Stimulated activated CD4-positive, alpha-beta T cell treated with anti-CD3 and anti-CD28 coated beads, Interleukin-12 subunit alpha, Interleukin-12 subunit beta, amount 100 ng/mL, for 24 hours (primary cell): ENCODE results near the gene ARHGAP22.

Experiments used
- DNase-seq, 2 experiments: peaks; one replicate each; pipeline ENCODE4 v3.0.0-alpha.2; 2020; ENCODE audit warnings: low read depth in 2 of 2

The ARHGAP22 gene

GRCh38 chr10:48477616-48478015 is 127.3 kb downstream of the ARHGAP22 start:
- DNase-seq = no peak

- no peak for DNase-seq
Measured at GRCh38 chr10:48477141-48477540, 127.7 kb downstream of the ARHGAP22 start.

GRCh38 chr10:48476279-48476982 is 128.4 kb downstream of the ARHGAP22 start:
- no peak for DNase-seq

- DNase-seq = no peak
Measured at GRCh38 chr10:48475943-48476278, 129.0 kb downstream of the ARHGAP22 start.

GRCh38 chr10:48474765-48475365 is 130.0 kb downstream of the ARHGAP22 start:
- DNase-seq = no peak

- DNase-seq = no peak
Measured at GRCh38 chr10:48473704-48474103, 131.2 kb downstream of the ARHGAP22 start.

GRCh38 chr10:48472501-48473069 is 132.3 kb downstream of the ARHGAP22 start:
- no peak for DNase-seq

GRCh38 chr10:48470893-48471805 is 133.7 kb downstream of the ARHGAP22 start:
- no peak for DNase-seq

GRCh38 chr10:48470115-48470892 is 134.6 kb downstream of the ARHGAP22 start:
- no peak for DNase-seq

- no peak for DNase-seq
Measured at GRCh38 chr10:48469516-48470020, 135.3 kb downstream of the ARHGAP22 start.

GRCh38 chr10:48468866-48469511 is 135.9 kb downstream of the ARHGAP22 start:
- DNase-seq = no peak

- no peak for DNase-seq
Measured at GRCh38 chr10:48468130-48468790, 136.6 kb downstream of the ARHGAP22 start.

GRCh38 chr10:48467669-48468068 is 137.2 kb downstream of the ARHGAP22 start:
- DNase-seq = no peak

- DNase-seq = no peak
Measured at GRCh38 chr10:48466611-48467240, 138.1 kb downstream of the ARHGAP22 start.

- no peak for DNase-seq
Measured at GRCh38 chr10:48465860-48466521, 138.9 kb downstream of the ARHGAP22 start.

GRCh38 chr10:48464871-48465736 is 139.8 kb downstream of the ARHGAP22 start:
- DNase-seq = no peak

GRCh38 chr10:48464121-48464870 is 140.6 kb downstream of the ARHGAP22 start:
- no peak for DNase-seq
